ENCODE measurements around the gene CFAP74.

CFAP74 gene

DNA sequence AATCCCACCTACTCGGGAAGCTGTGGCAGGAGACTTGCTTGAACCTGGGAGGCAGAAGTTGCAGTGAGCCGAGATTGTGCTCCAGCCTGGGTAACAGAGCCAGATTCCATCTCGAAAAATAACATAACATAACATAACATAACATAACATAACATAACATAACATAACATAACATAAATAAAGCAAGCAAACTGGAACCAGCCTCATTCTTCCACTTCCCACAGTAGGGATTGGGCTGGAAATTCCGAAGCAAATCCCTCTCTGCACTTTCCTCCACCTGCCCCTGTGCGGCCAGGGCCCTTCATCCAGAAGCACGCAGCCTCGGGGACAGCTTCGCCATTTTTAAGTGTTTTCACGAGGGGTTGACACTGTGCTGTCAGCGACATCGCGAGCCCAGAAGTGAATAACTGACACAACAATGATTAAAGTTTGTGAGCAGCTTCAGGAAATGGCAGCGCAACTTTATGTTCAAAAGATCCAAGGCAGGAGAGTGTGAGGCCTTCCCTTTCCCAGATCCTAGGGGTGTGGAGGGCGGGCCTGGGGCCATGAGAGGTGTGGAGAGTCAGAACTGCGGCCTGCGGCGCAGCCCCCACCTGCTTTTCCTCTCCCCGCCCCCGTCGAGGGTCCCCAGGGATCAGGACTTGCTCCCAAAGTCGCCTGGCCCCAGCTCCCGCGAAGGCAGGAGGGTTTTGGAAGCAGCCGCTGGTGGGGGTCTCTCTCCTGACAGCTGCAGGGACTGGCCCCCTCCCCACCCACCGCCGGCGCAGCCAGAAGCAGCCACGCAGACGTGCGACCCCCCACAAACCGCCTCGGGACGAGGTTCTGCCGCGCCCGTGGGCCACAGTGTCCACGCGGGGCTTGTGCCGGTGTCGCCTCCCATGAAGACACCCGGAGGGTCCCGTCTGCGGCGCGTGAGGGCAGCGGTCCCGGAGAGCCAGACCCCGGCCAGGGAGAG is 14.9 kb upstream of the CFAP74 start:
- DNase-seq = no peak

DNA sequence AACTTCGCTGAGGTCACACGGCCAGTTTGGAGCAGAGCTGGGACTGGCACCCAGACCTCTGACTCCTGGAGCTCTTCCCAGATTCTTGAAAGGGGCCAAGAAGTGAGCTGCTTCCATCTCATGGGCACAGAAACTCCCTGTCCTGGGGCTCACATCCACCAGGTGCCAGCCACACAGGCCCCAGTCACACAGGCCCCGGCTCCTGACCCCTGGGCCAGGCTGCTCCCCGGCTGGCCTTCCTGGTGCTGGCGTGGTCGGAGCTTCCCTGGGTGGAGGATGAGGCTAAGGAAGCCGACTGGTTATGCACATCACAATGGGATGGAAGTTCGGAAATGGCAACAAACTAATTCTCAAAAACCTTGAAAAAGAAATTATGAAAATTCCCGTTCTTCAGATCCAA is 12.5 kb upstream of the CFAP74 start:
- no peak for DNase-seq

DNA sequence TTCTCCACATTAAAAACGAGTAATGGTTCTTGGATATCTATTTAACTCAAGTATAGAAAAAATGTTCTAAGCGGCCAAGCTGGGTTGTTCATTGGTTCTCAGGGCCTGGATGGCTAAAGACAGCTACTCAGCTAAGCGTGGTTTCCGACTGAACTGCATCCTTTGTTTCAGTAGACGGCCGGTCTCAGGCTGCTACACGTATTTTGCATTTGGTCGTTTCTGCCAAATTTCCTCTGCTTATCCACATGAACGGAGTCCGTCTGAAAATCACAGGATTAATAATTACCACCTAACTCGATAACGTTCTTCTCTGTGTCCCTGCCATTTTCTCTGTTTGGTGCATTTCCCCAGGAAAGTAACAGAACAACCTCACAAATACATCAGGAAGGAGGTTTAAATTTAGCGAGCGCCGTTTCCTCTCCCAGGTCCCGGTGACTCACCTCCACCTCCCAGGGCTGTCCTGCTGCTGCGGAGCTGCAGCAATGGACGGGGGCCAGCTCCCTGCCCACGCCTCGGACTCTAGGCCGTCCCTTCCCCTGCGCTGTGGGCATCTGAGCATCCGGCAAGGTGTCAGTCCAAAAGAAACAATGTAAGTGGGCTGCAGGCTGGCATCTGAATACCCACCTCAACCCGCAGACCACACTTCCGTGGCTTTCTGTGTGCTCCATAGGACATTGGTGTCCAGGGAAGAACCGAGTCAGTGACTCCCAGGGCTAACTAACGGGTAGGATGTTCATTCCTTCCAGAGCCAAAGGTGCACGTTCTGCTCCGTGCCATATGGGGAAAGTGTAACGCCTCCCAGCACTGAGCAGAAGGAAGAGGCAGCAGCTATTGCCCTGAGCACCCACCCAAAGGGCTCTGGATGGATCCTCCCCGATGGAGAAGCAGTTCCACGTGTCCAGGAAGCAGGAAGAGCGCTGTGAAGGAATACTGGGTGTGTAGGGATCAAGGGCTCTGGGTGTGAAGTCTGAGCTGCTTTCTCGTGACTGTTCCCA is 11.5 kb upstream of the CFAP74 start:
- DNase-seq = no peak

DNA sequence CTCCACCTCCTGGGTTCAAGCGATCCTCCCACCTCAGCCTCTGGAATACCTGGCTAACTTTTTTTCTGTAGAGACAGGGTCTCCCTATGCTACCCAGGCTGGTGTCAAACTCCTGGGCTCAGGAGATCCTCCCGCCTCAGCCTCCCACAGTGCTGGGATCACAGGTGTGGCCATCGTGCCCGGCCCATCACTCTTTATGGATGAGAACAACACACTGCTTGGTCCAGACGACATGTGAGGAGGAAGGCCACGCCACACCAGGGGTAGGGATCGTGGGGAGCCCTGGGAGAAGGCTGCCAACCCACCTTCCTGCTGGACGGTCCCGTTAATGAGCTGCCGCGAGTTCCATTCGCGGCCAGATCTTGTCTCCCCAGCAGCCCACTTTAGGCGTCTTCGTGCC is 10.6 kb upstream of the CFAP74 start:
- DNase-seq = no peak

DNA sequence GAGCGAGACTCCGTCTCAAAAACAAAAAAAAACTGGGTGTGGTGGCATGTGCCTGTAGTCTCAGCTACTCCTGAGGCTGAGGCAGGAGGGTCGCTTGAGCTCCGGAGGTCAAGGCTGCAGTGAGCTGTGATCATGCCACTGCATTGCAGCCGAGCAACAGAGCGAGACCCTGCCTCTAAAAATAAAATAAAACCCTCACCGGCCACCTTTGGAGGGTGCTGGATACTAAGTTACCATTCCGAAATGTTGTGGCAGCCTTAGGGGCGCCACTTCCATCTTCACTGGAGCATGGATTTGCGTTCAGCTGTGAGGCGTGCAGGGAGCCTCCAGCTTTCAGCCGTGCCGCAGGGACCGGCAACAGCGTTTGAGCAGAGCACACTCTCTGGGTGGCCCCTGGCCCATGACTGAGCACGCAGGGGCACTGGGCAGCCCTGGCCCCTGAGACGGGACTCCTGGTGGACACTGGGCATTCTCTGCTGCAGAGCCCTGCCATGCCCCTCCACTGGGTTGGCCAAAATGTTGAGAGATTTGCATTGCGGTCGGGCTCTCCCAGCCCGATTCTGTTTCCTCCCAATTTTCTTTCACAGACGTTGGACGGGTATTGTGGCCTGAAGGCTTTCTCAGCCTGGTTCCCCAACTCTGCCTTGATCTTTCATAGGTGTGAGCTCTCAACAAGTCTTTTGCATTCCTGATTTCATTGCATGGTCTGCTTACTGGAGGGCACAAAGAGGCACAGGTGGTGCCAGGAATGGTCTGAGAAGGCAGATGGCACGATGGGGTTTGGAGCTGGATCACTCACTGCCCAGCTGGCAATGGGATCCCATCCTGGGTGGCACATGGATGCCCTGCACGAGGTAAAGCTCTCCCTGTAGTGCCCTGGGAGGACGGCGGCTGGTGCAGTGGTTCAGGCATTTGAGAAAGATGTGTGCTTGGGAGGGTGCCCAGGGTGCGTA is 5.8 kb upstream of the CFAP74 start:
- DNase-seq = no peak

DNA sequence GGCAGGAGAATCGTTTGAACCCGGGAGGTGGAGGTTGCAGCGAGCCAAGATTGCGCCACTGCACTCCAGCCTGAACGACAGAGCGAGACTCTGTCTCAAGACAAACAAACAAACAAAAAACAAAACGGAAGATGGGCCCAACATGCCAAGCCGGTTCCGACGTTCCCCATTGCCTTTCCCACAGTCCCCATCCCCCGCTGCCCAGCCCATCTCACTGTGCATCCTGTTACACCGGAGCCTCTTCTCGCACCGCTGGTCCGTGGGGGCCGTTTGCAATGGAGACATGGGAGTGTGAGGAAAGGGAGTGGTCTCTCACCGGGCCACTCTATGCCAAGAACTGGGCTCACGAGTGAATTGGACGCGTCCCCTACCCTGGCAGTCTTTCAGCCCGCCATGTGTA is 1.3 kb upstream of the CFAP74 start:
- DNase-seq = no peak

DNA sequence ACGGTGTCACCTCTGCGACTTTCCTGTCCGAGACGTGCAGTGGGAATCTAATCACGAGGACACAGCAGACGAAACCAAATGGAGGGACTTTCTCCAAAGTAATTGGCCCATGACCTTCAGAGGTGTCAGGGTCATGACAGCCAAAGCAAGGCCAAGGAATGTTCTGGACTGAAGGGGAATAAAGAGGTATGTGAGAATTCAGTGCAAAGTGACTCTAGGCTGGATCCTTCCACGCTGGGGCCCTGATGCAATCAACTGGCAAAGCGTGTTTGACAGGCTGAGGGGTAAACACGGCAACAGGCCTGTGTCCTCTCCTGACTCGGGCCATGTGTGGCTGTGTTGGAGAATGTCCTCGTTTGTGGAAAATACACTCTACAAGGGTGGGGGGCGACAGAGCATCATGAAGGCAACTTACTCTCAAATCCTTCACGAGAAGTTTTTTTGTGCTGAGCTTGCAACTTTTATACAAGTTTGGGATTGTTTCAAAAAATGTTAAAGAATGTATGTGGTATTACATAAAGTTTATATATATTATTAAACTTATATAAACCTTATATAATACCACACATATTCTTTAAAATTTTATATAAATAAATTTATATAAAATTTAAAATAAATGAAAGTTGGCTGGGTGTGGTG is 1.7 kb downstream of the CFAP74 start:
- DNase-seq = no peak

DNA sequence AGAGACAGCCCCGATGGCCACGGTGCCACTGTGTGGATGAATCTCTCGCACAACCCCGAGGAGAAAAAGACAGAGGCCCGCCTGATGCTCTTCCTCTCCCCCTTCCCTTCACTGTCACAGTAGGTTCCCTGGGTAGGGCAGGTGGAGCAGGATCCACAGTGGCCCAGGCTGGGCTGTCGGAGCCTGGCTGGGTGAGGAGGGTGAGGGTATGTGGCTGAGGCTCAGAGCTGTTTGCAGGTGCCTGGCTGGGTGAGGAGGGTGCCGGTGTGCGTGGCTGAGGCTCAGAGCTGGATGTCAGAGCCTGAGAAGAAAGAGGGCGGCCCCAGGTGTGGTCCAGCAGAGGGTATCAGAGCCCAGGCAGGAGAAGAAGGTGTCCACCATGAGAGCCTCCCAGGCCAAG is 2.7 kb downstream of the CFAP74 start:
- no peak for DNase-seq

DNA sequence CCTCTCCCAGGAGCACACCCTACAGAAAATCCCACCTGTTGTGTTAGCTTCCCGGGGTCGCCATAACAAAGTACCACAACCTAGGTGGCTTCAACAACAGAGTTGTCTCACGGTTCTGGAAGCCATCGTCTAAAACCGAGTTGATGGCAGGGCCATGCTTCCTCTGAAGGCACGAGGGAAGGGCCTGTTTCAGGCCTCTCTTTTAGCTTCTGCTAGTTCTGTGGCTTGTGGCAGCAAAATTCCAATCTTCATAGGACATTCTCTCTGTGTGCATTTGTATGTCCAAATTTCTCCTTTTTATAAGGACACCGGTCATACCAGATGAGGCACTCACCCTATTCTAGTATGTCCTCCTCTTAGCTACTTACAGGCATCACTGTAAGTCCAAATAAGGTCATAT is 3.2 kb downstream of the CFAP74 start:
- DNase-seq = no peak

DNA sequence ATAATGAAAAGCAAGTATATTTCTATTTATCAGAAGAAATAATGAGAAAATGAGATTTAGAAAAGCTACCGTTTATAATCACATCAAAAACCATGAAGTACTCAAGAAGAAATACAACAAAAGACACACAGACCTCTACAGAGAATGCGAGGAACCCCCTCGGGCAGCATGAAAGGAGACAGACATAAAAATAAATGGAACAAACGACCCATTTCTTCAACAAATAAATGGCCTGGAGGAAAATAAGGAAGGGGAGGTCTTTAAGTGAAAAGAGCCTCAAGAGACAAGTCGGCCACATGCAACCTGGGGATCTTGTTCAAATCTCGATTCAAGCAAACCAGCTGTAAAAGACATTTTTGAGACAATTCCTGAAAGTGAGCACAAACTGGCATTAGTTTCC is 6.0 kb downstream of the CFAP74 start:
- DNase-seq = no peak

DNA sequence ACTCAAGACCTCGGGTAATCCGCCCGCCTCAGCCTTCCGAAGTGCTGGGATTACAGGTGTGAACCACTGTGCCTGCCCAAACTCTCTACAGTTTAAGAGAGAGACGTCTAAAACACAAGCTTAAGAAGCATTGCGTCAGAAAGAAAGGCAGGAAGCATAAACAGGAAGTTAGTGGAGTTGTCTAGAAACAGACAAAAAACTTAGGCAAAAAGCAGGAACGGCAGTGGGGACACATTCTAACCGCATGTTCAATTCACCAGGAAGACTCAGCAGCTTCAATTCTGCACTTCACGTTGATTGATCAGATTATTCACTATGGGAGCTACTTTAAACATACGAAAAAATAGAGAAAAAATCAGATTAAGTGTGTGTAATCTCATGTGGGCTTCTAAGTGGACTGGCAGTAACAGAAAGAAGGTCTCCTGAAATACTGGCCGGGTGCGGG is 7.4 kb downstream of the CFAP74 start:
- DNase-seq = no peak

DNA sequence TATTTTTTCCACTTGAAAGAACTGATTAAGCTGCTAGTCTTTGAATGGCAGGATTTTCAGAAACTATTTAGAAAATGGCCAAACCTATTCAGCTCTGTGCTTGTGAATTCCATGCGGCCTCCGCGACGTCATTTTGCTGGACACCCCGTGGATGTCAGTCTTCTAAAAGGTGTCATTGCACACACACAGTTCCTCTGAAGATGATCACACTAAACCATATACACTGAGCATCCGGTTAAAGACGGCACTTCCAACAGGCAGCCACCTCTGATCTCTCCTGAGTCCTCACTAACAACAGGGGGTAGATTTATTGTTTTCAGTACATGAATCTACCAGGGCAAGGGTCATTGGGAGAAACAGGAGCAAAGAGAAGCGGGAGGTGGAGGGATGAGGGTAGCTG is 9.1 kb downstream of the CFAP74 start:
- DNase-seq = no peak

DNA sequence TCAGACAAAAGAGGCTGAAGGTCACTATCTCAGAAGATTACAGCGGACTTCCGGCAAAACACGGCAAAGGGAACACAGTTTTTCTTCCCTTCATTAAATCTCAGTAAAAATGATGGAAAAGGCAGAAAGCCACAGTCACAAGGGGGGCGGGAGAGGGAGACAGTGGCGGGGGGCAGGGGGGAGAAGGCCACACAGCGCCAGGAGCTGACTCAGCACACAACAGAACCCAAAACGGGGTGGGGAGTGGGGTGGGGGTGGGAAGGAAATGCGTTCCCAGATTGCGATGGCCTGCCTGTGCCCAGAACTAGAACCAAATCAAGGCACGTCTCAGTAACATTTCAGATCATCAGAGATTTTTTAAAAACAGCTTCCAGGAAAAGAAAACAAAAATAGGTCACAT is 13.4 kb downstream of the CFAP74 start:
- no peak for DNase-seq

DNA sequence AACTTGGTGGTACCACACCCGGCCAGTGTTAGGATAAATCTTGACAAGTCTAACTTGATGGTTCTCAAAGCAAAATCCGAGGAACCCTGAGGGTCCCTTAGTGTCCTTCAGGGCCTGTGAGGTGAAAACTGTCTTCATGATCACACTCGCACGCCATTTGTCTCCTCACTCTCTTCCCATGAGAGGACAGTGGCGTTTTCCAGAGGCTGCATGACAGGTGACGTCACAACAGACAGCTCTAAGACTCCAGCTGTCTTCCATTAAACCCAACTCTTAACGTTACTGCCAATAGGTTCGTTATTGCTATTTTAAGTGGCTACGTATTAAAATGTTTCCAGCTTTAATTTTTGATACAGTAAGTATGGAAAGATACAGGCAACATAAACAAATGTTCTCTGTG is 13.8 kb downstream of the CFAP74 start:
- no peak for DNase-seq

DNA sequence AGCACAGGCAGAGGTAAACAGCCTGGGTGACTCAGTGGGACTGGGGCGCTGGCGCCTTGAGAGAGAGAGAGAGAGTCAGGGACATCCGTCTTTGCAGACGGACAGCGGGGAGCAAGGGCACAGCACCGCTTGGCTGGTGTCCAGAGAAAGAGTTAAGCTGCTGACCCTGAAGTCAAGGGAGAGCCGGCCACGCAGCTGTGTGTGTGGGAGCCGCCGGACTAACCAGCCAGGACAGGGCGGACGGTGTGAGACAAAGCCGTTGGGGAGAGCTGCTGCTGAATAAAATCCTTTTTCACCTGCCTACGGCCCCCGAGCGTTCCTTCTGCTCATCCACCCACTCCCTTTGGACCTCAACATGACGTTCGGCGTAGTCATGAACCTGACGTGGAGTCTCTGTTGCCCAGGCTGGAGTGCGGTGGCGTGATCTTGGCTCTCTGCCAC is 14.5 kb downstream of the CFAP74 start:
- no peak for DNase-seq

DNA sequence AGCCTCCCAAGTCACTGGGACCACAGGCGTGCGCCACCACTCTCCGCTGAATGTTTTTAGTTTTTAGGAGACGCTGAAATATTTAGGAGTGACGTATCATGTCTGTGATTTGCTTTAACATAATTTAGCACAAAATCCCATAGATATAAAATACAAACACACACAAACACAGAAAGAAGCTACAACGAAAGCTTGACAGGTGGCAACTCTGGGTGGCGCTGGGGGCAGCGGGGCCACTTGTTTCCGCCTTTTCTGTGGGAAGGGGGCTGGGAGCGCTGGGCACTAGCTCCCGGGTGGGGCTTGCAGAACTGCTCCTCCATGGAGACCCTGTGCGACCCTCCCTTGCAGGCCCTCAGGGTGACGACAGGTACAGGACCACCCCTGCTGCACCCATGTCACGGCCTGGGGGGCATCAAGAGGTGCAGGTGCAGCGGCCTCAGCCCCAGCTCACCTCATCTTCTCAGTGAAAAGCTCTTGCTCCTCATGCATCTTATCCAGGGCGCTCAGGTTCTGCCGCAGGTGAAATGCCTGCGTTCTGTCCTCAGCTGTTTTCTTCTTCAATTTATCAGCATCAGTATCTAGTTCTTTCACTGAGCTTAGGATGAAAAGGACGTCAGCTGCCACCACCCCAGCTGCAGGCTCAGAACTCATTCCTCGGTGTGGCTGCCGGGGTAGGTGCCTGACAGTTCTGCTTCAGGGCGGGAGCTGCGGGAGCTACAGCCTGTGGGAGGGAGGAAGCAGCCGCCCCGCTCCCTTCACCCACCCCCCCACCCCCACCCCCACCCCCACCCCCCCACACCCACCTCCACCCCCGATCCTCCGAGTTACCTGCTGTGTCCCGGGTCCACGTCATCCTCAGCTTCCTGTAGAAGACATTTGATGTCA is 15.3 kb downstream of the CFAP74 start:
- DNase-seq = no peak

DNA sequence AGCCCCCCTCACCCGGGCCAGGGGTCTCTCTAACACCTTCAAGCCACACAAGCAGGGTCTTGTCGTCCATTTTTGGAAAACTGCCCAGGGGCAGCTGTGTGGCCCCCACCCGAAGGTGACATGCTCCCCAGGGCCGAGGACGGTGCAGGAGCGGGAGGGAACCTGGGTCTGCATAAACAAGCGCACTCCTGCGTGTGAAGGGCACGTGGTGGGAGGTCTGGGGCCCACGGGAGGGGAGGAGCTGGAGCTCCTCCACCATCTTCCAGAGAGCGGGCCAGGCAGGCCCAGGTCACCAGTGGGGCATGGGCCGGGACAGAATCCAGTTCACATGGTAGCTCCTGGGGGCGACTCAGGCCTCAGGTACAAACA is 16.5 kb downstream of the CFAP74 start:
- no peak for DNase-seq

DNA sequence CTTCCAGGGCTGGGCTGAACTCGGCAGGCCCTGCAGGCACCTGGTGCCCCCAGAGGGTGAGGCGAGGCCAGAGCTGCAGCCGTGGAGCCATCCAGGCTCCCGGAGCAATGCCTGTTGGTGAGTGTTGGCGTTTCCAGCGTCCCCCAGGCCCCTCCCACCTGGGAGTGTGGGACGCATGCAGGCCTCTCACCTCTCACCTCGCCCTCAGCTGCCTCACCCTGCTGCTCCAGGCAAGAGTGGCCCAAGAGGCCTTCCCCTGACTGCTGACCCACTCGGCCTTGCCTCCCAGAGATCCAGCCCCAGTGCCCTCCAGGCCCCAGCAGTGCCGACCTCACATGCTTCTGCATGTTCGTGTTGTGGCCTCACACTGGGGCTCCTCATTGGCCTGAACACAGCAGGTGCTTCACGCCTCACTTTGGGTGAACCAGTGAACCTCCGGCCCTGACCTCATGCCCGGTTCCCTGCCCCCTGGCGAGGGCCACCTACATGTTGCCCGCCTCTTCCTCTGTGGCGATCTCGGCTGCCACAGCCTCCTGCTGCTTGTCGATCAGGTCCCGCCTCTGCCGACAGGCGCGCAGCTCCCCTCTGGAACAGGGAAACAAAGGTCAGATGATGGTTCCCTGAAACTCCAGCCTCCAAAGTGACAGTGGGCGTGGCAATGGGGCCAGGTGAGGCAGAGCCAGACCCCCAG is 17.0 kb downstream of the CFAP74 start:
- DNase-seq = no peak

DNA sequence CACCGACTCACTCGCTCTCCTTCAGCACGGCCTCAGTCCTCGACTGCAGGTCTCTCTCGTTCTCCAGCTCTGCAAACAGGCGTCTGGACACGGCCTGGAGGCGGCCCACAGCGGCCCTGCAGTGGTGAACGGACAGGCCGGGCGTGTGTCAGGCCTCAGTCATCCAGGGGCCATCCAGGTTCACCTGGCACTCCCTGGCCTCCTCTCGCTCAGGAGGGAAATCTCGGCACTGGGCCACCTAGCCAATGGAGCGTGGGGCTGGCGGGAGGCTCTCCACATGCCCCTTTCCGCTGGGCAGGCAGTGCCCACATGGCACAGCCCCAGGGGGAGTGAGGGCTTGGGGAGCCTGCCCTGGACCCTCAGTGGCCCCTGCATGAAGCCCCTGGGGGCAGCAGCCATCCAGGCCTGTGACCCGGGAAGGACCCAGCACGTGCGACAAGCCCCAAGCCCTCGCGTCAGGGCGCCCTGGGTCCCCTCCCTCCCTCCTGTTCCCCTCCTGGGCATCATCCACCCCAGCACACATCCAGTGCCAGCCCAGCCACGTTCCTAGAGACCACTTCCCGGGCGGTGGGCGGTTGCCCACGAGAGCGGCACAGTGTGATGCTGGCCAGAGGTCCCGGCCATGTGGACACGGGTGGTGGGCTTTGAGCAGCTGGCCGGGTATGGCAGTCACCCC is 18.1 kb downstream of the CFAP74 start:
- DNase-seq = no peak
